Subcutaneous adipose tissue (tissue), 4 donors: ENCODE measurements around the gene L1TD1. TPM values are rescaled to one million over a fixed set of nuclear protein-coding genes. Genes with fewer than 3 reads are reported as not detected.

ENCODE experiments used
- CTCF ChIP-seq: fragments of 450-650 bp; IDR thresholded peaks from one replicate; pipeline ENCODE4 v1.5.1; 2016; ENCODE audit warnings: low read depth, mild to moderate bottlenecking, control low read depth, antibody characterized with exemption, moderate library complexity
- total RNA-seq, 4 donors: library from RNA; depleted of rRNA; stranded (reverse); fragments of >200 nt; gene quantifications; one replicate each; pipeline ENCODE4 v1.1.0, GENCODE V29; 2016

L1TD1 gene
- total RNA-seq, 4 donors from 2014 or later = 0.22 to 0.34 TPM; not detected in 2

GRCh38 chr1:62233926-62234450, 39.3 kb downstream of the L1TD1 start:
- TF ChIP-seq CTCF = no peak

DNA sequence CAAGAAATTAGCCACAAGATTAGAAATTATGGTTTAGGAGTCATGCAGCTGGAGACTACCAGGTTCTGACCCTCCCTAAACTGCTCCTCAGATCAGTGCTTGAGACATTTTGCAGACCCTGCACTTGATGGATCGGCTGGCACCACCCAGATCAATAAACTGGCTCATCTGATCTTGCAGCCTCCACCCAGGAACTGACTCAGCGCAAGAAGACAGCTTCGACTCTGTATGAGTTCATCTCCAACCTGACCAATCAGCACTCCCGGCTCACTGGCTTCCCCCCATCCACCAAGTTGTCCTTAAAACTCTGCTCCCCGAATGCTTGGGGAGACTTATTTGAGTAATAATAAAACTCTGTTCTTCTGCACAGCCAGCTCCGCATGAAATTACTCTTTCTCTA, 40.0 kb downstream of the L1TD1 start:
- TF ChIP-seq CTCF = no peak

- TF ChIP-seq CTCF = no peak
These were observed 40.9 kb downstream of the L1TD1 start for GRCh38 chr1:62235576-62235975.

- TF ChIP-seq CTCF = no peak
These were observed 42.7 kb downstream of the L1TD1 start for GRCh38 chr1:62237361-62237760.

DNA sequence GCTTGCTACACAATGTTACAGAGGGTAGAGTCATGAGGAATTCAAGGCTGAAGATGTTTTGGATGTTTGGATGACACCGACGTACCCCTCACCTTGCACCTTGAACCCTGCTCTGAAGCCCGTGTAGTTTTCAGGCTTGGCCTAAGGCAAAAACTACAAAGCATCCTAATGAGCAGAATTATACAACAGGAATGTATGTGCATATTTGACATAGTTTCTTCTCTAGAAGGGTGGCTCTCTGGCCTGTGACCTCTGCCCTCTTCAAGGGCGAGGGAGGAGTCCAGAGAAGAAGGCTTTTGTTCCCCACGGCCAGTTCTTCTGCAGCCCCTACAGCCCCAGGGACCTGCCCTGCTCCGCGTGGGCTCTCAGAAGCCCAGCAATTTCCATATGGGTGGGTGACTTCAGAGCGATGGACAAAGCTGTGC, 43.3 kb downstream of the L1TD1 start:
- no peak for TF ChIP-seq CTCF

GRCh38 chr1:62238507-62238906, 43.9 kb downstream of the L1TD1 start:
- no peak for TF ChIP-seq CTCF

- TF ChIP-seq CTCF = no peak
These were observed 46.2 kb downstream of the L1TD1 start for GRCh38 chr1:62240651-62241370.
